Measurements from ENCODE around the gene TRIM45.

The TRIM45 gene

DNA sequence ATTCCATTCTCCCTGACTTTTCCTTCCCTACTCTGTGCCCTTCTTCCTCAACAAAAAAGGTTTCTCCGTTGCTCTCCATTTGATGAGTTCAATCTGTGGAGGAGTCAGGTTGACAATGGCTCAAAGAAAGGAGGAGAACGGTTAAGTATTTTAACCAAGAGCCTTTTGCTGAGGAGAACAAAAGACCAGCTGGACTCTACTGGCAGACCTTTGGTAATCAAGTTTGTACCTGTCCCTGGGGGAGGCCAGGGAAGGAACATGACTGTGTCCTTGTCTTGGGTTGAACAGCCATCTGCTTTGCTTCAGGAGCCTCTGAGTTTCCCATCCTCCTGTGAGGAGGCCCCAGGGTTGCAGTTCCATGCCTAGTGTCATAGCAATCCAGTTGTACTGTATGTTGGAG lies 31.6 kb downstream of the TRIM45 start:
- TF ChIP-seq, protein P1, sequence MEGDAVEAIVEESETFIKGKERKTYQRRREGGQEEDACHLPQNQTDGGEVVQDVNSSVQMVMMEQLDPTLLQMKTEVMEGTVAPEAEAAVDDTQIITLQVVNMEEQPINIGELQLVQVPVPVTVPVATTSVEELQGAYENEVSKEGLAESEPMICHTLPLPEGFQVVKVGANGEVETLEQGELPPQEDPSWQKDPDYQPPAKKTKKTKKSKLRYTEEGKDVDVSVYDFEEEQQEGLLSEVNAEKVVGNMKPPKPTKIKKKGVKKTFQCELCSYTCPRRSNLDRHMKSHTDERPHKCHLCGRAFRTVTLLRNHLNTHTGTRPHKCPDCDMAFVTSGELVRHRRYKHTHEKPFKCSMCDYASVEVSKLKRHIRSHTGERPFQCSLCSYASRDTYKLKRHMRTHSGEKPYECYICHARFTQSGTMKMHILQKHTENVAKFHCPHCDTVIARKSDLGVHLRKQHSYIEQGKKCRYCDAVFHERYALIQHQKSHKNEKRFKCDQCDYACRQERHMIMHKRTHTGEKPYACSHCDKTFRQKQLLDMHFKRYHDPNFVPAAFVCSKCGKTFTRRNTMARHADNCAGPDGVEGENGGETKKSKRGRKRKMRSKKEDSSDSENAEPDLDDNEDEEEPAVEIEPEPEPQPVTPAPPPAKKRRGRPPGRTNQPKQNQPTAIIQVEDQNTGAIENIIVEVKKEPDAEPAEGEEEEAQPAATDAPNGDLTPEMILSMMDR (IDR thresholded peaks at IDR 0.05; ENCODE audit: low read depth, low read length): no peak
- Histone ChIP-seq H3K4me3 (ENCODE audit: low read depth, low read length) (no peak overlapping the region), H3K27me3 (ENCODE audit: insufficient read depth, low read depth, severe bottlenecking) (no peaks in the 10 kb centered on the region), H3K36me3 (peaks cover 19% of the 10 kb centered on the region), H3K9me3 (ENCODE audit: severe bottlenecking) (no peaks in the 10 kb centered on the region), H3K27ac (no peak overlapping the region)
- no peak for DNase-seq

- no peak for DNase-seq
- no peaks in the 10 kb centered on the region for H3K9me3 ChIP-seq (ENCODE audit: severe bottlenecking)
- no peak overlapping the region for H3K4me3 ChIP-seq (ENCODE audit: low read depth, low read length)
- H3K27me3 ChIP-seq (ENCODE audit: insufficient read depth, low read depth, severe bottlenecking): no peaks in the 10 kb centered on the region
- TF ChIP-seq, protein P1 (IDR thresholded peaks at IDR 0.05; ENCODE audit: low read depth, low read length): no peak
- H3K36me3 ChIP-seq: peaks cover 26% of the 10 kb centered on the region
- H3K27ac ChIP-seq: no peak overlapping the region
Observed at GRCh38 chr1:117087686-117088085, 33.9 kb downstream of the TRIM45 start.

- Histone ChIP-seq H3K4me3 (ENCODE audit: low read depth, low read length) (no peak overlapping the region), H3K27ac (no peak overlapping the region), H3K9me3 (ENCODE audit: severe bottlenecking) (no peaks in the 10 kb centered on the region), H3K36me3 (peaks cover 36% of the 10 kb centered on the region), H3K27me3 (ENCODE audit: insufficient read depth, low read depth, severe bottlenecking) (no peaks in the 10 kb centered on the region)
- DNase-seq: no peak
- TF ChIP-seq, protein P1 (IDR thresholded peaks at IDR 0.05; ENCODE audit: low read depth, low read length): no peak
Observed at GRCh38 chr1:117084231-117084630, 37.3 kb downstream of the TRIM45 start.

- Histone ChIP-seq H3K36me3 (peaks cover 64% of the 10 kb centered on the region), H3K27ac (no peak overlapping the region)
- TF ChIP-seq, protein P1 (IDR thresholded peaks at IDR 0.05; ENCODE audit: low read depth, low read length): no peak
Observed at GRCh38 chr1:117079737-117080136, 41.8 kb downstream of the TRIM45 start.

GRCh38 chr1:117077267-117077666 lies 44.3 kb downstream of the TRIM45 start:
- no peak overlapping the region for H3K4me3 ChIP-seq (ENCODE audit: low read depth, low read length)
- H3K36me3 ChIP-seq: peaks cover 58% of the 10 kb centered on the region
- no peaks in the 10 kb centered on the region for H3K27me3 ChIP-seq (ENCODE audit: insufficient read depth, low read depth, severe bottlenecking)
- TF ChIP-seq, protein P1 (IDR thresholded peaks at IDR 0.05; ENCODE audit: low read depth, low read length): no peak
- H3K27ac ChIP-seq: no peak overlapping the region
- DNase-seq: no peak
- no peaks in the 10 kb centered on the region for H3K9me3 ChIP-seq (ENCODE audit: severe bottlenecking)

More at GRCh38 chr1:117079737-117080136, 41.8 kb downstream of the TRIM45 start:
- DNase-seq: no peak
- H3K27me3 ChIP-seq (ENCODE audit: insufficient read depth, low read depth, severe bottlenecking): no peaks in the 10 kb centered on the region
- H3K4me3 ChIP-seq (ENCODE audit: low read depth, low read length): no peak overlapping the region
- H3K9me3 ChIP-seq (ENCODE audit: severe bottlenecking): no peaks in the 10 kb centered on the region

- Histone ChIP-seq H3K4me3 (ENCODE audit: low read depth, low read length) (no peak overlapping the region), H3K9me3 (ENCODE audit: severe bottlenecking) (no peaks in the 10 kb centered on the region), H3K36me3 (peaks cover 52% of the 10 kb centered on the region), H3K27ac (no peak overlapping the region), H3K27me3 (ENCODE audit: insufficient read depth, low read depth, severe bottlenecking) (no peaks in the 10 kb centered on the region)
- TF ChIP-seq, protein P1 (IDR thresholded peaks at IDR 0.05; ENCODE audit: low read depth, low read length): no peak
- DNase-seq: no peak
Observed at GRCh38 chr1:117076648-117077047, 44.9 kb downstream of the TRIM45 start.
